Renal cortical epithelial cell (primary cell): ENCODE data around the gene IL17RD. TPM values are rescaled to one million over a fixed set of nuclear protein-coding genes. Genes with fewer than 3 reads are reported as not detected.
A peak's percentile ranks its signal among the peaks of the same experiment; 100 is the strongest.

Source experiments
- DNase-seq: peaks from one replicate; pipeline ENCODE4 v3.0.0-alpha.2; 2011; ENCODE audit warnings: low read depth
- total RNA-seq: library from RNA; depleted of rRNA; stranded (reverse); fragments of >200 nt; gene quantifications from 2 replicates; pipeline ENCODE4 v1.2.3, GENCODE V29; 2014

IL17RD gene
- 2.8 and 7.7 TPM in 2 replicates for total RNA-seq

DNA sequence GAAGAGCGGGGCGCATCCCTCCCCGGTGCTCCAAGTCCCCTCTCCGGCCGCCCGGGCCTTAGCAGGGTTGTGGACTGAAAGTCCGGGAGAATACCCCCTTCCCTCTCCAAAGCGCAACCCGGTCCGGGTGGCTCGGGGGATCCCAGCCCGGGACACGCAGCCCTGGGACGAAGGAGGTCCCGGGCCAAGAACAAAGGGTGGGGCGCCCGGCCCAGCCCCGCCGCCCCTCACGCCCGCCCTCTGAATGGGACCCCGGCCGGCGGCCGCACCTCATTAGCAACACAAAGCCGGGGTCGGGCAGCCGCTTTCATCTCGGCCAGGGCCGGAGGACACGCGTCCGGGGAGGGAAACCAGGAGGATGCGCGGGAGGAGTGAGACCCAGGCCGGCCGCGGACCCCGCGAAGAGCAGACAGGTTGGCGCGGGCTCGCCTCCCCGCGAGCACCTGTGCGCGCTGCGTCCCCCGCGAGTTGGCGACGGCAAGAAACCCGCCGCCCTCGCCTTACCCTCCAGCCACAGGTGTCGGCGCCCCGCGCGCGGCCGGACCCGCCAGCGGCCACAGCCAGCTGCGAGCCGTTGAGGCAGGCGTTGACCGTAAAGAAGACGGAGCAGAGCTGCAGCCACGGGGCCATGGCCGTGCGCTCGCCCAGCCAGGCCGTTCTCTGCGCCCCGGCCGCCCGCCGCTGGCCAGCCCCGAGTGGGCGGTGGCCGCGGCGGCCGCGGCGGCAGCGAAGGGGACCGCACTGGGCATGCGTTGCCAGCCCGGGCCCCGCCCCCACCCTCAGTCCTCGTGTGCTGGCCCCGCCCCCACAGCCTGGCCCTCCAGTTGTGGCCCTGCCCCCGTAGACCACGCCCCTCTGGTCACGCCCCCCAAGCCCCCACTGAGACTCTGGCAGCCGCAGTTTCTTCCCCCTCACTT, at the start of gene IL17RD:
TSS of gene IL17RD (minus strand) at position 697 of the 917 bp plus-strand sequence. CDS start at position 630, 67 bp downstream.
- no peak for DNase-seq

DNA sequence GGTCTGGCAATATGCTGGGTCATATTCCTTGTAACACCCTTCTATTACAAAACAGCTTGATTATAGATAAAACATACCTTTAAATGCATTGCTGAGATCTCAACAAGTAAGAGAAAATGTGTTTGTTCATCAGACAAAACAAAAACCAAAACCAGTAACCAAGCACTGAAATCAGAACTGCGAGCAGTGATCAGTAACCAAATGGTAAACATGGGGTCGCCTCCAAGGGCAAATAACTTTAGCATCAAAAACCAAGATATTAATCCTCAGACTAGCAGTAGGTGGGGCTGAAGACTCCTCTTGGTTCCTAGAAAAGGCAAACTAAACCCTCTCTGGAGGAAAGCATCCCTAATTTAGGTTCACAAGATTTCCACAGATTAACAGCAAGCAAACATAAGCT, 41.3 kb upstream of the IL17RD start:
- no peak for DNase-seq

DNA sequence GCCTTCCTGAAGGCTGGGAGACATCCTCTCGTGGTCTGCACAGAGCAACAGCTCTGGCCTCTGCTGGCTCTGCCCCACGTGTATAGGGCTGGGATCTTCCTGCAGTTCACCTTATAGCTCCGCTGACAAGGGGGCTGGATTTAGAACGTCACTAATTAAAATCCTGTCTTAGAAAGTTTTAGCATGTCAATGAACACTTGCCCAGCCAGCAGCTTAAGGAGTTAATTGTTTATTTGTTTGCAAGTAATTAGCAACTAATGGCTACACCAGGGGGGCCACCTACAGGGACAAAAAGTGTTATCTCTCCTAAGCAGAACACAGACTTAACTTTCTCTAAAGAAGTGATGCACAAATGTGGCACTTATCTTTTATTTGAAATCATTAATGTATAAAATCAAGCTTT, 34.7 kb upstream of the IL17RD start, which contains the start of gene HESX1:
TSS of gene HESX1 (minus strand) at position 84 of the 403 bp plus-strand sequence. CDS start at position 24, 60 bp downstream.
- DNase-seq = no peak

DNA sequence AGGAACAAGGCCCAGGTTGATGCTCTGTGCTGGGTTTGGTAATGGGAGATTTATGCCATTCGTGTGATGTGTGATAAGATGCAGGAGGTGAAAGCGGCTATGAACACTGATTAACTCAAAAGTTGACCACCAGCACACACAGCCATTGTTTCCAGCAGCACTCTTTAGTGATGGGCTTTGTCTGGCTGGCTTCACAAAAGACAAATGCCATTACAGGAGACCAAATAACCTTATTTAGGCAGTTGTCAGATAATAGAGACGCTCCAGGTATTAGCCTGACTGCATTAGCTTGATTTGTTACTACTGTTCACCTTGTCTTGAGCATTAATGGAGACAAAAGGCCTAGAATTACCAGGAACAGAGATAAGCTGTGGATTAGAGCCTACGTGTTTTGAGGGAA, 29.5 kb upstream of the IL17RD start:
- no peak for DNase-seq

DNA sequence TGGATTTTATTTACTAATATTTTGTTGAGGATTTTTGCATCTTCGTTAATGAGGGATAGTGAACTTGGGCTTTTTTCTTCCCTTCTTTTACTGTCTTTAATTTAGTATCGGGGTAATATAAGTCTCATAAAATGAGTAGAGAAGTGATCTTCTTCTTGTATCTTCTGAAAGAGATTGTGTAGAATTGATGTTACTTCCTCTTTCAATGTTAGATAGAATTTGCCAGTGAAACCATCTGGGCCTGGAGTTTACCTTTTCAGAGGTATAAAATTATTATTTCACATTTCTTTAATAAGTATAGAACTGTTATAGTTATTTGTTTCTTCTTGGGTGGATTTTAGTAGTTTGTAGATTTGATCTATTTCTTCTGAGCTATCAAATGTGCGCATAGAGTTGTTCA, 26.9 kb upstream of the IL17RD start:
- no peak for DNase-seq

DNA sequence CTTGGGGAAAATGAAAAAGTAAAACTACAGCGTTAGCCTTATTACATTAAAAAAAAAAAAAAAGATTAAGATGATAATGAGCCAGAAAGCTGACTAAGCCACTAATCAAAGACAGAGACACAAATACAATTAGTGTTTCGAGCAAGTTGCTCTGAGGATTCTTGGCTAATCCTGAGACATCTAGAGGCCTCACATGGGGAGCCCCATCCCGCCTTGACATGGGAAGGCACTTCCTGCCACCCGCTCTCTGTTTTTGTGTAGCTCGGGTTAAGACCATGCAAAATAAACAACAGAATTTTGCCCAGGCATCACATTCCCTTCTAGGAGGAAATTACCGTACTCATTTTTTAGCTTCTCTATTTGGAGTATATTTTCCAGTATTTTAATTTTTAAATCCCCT, 19.4 kb upstream of the IL17RD start:
- DNase-seq = no peak

DNA sequence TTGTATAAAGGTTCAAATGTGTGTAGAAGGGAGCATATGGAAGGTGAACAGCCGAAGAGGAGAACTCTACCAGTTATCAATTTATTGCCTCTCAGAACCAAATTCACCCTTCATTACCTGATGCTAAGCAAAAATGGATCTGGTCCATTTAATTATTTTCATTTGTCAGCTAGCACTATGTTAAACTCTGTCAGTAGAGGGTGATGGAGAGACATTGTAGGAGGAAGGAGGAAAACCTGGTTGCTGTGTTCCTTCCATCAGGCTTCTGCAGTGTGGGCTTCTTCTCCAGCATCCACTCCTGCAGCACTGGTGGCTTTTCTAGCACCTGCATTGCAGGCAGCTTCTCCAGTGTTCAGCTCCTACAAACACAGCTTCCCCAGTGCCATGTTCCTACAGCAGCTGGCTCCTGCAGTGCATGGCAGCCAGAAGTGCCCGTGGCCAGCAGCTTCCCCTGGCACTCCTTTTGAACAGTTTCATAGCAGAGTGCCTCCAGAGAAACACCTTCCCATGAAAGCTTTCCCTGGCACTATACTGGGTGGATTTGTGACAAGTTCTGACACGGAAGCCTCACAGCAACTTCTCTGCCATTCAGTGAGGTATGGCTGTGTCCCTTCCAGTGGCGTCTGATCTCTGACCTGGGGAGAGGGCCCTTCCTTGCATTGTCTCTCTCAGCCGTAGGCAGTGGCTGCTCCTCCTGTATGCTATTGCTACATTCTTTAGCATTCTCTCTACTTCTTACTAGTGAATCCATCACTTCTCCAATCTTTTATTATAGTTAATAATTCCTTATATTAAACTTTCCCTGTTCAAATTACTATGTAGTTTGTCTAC, 14.6 kb upstream of the IL17RD start:
- peak; percentile 57 for DNase-seq

DNA sequence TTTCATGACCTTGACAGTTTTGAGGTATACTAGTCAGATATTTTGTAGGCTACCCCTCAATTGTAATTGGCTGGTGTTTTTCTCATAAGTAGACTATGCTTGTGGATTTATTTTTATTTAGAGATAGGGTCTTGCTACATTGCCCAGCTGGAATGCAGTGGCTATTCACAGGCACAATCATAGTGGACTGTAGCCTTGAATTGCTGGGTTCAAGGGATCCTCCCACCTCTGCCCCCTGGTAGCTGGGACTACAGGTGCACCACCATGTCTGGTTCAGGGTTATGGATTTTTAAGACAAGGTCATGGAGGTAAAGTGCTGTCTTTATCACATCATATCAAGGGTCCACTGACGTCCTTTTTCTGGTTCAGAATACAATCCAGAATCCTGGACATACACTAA, 10.9 kb upstream of the IL17RD start:
- DNase-seq = no peak

DNA sequence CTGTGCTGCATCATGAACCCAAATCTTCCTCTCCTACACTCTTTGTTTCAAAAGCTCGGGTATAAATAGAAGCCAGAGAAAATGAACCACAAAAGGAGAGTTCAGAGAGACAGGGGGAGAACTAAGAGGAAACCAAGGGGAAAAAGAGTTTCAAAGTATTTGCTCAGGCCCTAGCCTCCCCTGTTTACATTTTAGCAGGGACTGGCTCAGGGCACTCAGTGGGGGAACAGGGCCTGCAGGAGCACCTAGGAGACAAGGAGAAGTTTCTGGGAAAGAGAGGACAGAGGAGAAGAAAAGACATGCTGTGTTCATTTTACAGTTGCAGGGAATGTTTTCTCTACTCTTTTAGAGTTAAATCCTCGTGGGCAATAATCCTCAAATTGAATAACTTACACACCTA, 8.5 kb upstream of the IL17RD start:
- no peak for DNase-seq

DNA sequence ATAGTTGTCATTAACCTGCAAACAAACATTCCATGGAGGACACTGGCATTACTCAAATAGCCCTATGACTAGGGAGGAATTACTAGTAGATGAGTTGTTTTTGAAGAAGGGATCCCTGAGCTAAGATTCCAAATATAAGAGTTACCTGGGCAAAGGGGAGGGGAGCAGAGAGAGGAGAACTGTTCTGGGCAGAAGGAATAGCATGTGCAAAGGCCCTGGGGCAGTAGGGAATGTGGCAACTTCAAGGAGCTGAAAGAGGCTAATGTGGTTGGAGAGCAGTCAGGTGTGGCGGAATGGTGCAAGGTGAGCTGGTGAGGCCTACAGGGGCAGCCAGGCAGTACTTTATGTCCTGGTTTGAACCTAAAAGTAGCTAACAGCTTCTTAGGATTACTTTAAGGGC, 5.8 kb upstream of the IL17RD start:
- DNase-seq = no peak

DNA sequence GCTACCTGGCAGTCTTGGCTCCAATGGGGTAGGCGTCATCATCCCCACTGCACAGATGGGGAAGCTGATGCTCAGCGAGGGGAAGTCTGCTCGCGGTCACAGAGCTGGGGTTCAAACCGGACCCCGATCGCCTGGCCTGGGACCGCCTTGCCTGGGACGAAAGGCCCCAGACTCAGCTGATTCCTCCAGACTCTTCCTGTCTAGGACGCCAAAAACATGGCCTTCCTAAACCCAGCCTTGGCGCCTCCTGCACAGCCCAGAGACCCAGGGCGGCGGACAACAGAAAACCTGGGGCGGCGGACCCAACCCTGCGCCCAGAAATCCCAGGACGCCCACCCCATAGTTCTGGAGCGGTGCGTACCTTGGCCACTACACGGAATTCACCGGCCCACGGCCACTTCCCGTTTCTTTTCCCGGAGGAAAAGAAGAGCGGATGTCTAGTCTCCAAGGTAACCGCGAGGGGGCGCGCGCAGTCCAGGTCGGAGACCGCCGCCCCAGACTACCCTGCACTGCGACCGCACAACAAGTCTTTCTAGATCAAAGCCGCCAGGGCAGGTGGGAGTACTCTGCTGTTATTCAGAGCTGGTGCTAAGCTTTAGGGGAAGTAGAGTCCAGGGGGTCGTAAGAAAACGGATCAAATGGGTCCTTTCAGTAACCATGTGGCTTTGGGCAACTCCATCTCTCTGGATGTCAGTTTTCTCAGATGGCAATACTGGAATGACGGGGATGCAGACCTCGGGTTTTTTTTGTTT, 4.9 kb upstream of the IL17RD start:
- DNase-seq = no peak

DNA sequence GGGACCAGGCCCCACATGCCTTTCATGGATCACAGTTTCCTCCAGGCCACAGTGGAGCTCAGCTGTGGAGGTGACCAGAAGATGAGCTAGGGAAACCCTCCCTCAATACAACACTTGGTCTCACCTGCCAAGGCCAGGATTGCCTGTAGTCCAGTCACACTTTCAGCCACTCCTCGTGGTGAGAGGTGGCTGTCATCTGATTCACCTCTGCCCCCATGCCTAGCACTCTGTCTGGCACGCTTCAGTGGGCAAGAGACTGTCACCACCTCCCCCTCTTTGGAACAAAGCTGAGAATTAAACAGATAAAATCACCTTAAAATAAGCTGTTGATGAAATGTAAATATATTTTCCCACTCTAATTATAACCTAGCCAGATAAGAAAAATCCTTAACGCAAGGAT, 4.0 kb upstream of the IL17RD start:
- no peak for DNase-seq

DNA sequence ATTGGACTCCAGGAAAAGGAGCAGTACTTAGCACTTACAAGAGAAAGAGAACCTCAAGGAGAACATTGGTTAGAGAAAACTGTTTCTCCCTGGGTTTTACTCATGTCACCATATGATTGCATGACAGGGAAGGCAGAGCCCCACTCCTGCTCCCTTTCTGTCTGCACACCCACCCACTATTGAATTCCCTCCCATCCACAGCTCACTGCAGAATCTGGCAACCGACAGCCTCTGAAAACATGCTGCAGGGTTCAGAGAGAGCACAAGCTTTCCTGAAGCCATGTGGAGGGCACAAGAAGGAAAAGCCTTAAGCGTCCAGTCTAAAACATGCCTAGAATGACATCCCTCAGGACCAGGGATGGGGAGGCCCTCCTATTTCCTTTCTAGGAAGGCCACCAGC, 3.0 kb upstream of the IL17RD start:
- DNase-seq = no peak

DNA sequence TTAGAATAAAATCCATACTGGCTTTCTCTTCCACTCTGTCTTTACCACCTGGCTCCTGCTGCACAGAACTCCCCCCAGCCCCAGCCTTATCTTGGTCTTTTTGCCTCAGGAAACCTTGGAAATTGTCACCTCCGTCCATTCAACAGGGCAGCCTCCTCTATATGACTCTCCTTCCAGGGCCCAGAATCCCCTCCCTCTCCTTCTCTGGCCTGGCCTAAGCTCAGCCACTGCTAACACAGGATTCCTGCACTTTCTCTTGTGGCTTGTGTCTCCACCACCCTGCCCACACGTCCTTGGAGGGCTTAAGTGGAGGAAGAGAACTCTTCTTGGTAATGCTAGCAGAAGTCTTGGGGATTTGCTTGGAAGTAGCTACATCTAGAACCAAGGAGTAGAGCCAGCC, 1.5 kb upstream of the IL17RD start:
- no peak for DNase-seq

DNA sequence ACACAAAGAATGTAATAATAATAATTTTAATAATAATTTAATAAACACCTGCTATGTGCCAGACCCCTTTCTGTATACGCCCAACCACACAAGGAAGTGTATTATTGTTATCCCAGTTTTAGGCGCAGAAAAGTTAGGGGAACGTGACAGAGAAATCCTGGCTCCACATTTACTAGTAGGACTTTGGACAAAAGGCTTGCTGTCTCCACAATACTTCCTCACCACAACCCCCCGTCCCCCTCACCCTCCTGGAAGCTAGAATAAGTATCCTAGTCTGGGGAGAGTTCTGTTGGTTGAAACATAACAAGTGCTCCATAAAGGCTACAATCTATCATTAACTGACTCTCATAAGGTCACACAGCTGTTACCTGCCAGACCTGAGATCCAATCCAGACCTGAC, 488 bp upstream of the IL17RD start:
- no peak for DNase-seq

DNA sequence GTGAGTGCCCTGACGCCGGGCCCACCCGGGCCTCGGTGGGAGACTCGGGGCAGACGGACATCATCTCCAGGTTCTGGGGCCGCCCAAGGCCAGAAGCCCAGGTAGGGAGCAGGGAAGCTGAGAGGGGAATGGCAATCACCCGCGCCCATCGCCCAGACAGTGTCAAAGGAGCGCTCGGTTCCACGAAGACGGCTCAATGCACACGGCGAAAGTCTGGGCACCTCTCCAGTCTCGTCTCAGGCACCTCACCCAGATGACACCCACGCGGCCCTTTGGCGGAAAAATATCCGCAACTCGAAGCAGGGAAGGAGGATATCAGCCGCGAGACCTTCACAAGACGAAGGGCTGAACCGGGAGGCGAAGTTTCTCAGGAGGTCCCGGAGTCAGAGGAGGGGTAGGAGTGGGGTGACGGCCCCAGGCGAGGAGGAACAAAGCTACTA, 916 bp downstream of the IL17RD start:
- no peak for DNase-seq

DNA sequence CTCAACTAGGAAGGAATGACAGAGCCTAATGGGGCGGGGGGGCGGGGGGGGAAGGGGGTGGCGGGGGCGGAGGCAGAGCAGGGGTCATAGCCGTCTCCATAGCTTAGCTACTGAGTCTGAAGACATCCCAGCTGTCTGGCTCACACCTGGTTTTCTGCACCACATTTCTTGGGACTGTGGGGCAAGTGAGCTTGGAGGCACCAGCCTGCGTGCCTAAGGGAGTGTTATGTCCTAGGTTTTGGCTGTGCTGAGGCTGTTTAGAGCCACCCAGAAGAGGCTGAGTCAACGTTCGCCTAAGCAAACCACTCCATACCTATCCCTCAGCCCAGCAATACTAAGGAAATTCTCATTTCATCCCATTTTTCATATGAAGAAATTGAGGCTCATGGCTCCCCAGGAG, 1.4 kb downstream of the IL17RD start:
- DNase-seq = no peak

DNA sequence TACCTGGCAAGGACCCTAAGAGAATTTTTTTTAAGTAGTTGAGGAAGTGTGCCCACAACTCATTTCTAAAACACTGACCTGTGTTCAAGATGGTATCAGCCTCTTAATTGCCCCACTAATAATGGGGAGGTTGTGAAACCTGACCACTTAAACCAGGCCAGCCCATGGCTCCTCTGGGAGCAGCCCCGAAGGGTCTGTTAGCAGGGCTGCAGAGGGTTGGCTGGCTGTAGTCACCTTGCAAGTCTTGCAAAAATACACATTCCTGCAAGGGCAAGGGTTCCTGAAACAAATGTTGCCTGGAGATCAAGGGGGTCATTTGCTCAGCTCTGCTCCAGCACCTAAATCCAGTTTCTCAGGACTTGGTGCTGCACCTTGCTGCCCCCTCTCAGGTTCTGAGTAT, 3.2 kb downstream of the IL17RD start:
- DNase-seq = no peak

DNA sequence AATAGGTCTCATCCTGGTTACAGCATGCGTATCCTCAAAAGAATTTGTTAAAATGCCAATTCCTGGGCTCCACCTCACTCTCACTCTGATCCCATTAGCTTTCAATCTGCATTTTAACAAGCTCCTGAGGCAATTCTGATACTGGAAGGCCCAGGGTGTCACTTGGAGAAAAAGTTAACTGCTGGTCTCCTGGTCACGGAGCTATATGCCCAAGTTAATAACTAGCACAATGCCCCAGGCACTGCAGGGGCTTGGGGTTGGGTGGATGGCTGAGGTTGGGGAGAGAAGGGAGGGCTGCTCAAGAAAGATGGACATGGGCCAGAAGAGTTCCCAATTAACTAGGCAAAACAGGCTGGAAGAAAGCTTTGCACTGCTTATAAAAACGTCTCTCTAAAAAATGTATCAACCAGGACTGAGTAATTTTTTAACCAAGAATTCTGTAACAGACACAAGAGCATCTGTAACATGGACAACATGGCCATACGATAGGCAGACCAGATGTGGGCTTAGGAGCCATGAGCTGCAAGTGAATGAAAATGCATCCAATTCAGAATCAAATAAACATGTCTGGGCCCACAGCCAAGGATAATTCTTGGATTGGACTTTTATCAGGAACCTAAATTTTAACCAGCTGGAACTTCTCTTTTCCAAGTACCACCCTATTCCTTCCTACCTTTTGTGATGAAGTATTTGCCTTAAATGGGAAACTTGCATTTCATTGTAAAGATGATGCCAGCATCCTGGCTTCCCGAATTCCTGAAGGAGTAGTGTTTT, 4.2 kb downstream of the IL17RD start:
- DNase-seq = no peak

DNA sequence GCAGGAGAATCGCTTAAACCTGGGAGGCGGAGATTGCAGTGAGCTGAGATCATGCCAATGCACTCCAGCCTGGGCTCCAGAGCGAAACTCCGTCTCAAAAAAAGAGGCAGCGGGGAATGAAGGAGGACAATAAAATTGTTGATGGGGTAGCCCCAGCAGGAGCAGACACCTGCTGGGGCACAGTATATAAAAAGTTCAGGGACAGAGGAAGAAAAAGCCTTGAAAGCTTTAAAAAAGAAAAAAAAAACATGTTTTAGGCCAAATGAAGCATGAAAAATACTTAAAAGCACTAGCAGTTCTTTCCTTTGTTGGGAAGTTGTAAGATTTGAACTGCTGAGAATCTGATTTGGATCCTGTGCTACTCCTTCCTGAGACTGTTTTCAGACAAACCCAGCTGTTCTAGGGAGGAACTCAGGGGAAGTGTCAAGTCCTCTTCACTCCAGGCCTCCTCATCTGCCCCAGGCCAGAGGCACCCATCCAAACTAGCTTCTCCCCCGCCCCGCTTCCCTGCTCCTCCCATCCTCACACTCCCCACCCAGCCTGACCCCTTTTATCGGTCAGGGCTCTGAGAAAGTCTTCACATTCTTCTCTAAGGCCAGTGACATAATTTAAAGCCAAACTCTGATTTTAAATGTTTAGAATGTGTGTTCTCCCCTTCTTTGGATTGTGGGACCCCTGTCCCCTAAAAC, 4.9 kb downstream of the IL17RD start:
- no peak for DNase-seq
